HL-60 (cell line): Measurements from ENCODE around the gene HSD17B12.

Source experiments
- DNase-seq, 2 experiments: peaks; one replicate each; pipeline ENCODE4 v3.0.0-alpha.2; 2010 to 2020; ENCODE audit warnings: low read depth in 1 of 2, low spot score in 1 of 2
- H3K27ac ChIP-seq: fragments of 250-450 bp; sonication (Bioruptor Pico); replicated peaks from 2 replicates; pipeline ENCODE4 v1.5.1; 2020; ENCODE audit warnings: mild to moderate bottlenecking, moderate library complexity
- H3K27me3 ChIP-seq: fragments of 250-450 bp; sonication (Bioruptor Pico); 2 replicates; pipeline ENCODE4 v1.5.1; 2021; ENCODE audit warnings: mild to moderate bottlenecking, moderate library complexity; ENCODE audit not compliant: insufficient read depth, poor library complexity, severe bottlenecking
- H3K4me3 ChIP-seq: replicated peaks from 2 replicates; pipeline ENCODE4 v1.5.1; 2011; ENCODE audit warnings: mild to moderate bottlenecking, control low read depth, low read length; ENCODE audit not compliant: insufficient read depth
- CTCF ChIP-seq: IDR thresholded peaks from one replicate; pipeline ENCODE4 v1.5.1; 2011; ENCODE audit warnings: low read length, control low read depth, inconsistent platforms; ENCODE audit not compliant: insufficient read depth
- GABPA ChIP-seq: IDR thresholded peaks from 2 replicates; pipeline ENCODE4 v1.6.1; 2012; ENCODE audit warnings: low read depth
- POLR2AphosphoS5 ChIP-seq: IDR thresholded peaks from 2 replicates; pipeline ENCODE4 v1.6.1; 2012; ENCODE audit warnings: low read depth
- REST ChIP-seq: IDR thresholded peaks from 2 replicates; pipeline ENCODE4 v1.6.1; 2012; ENCODE audit warnings: low read depth; ENCODE audit not compliant: insufficient replicate concordance
- SPI1 ChIP-seq: IDR thresholded peaks from 2 replicates; pipeline ENCODE4 v1.6.1; 2012; ENCODE audit warnings: low read depth, mild to moderate bottlenecking, borderline replicate concordance

Gene HSD17B12

GRCh38 chr11:43687120-43687791 is 6.7 kb downstream of the HSD17B12 start:
- no peak for DNase-seq
- Histone ChIP-seq H3K27me3 (no peaks in the 10 kb centered on the region), H3K4me3 (no peak overlapping the region), H3K27ac (no peak overlapping the region)
- TF ChIP-seq CTCF (no peak), SPI1 (no peak), REST (no peak), POLR2AphosphoS5 (no peak), GABPA (no peak)

GRCh38 chr11:43688394-43688793 is 7.9 kb downstream of the HSD17B12 start:
- DNase-seq, result no peak
- Histone ChIP-seq H3K4me3 (no peak overlapping the region), H3K27ac (no peak overlapping the region), H3K27me3 (no peaks in the 10 kb centered on the region)
- TF ChIP-seq REST, result no peak
- no peak for TF ChIP-seq POLR2AphosphoS5
- TF ChIP-seq CTCF, result no peak
- no peak for TF ChIP-seq SPI1
- TF ChIP-seq GABPA, result no peak

GRCh38 chr11:43689167-43689566 is 8.6 kb downstream of the HSD17B12 start:
- no peak overlapping the region for H3K27ac ChIP-seq
- no peak for DNase-seq
- no peak for TF ChIP-seq POLR2AphosphoS5
- TF ChIP-seq SPI1, result no peak
- TF ChIP-seq GABPA, result no peak
- TF ChIP-seq CTCF, result no peak
- H3K27me3 ChIP-seq, result no peaks in the 10 kb centered on the region
- H3K4me3 ChIP-seq, result no peak overlapping the region
